22Rv1 (cell line): ENCODE results near the gene MXD4.

Source experiments
- ZFX ChIP-seq: fragments of 450-650 bp; IDR thresholded peaks from 2 replicates; pipeline ENCODE4 v1.6.1; 2017; ENCODE audit warnings: antibody characterized with exemption, borderline replicate concordance
- TF ChIP-seq, protein P1 (sequence below): fragments of 450-650 bp; IDR thresholded peaks from 2 replicates; pipeline ENCODE4 v1.5.1; 2017; ENCODE audit warnings: mild to moderate bottlenecking

DNA sequence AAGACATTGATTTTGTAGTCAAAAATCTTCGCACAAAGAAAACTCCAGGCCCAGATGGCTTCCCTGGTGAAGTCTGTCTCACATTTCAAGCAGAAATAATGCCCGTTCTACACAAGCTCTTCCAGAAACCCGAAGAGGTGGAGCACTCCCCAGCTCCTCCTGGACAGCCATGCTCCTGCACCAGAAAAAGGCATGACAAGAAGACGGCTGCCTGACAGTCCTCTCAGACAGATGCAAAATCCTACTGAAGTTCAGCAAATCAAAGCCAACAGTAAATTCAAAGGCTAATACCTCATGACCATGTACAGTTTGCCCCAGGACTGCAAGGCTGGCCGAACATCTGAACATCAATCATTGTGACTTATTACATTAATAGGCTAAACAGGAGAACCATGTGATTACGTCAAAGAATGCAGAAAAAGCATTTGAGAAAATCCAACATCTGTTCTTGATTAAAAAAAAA is 30.8 kb upstream of the MXD4 start:
- TF ChIP-seq, protein P1, sequence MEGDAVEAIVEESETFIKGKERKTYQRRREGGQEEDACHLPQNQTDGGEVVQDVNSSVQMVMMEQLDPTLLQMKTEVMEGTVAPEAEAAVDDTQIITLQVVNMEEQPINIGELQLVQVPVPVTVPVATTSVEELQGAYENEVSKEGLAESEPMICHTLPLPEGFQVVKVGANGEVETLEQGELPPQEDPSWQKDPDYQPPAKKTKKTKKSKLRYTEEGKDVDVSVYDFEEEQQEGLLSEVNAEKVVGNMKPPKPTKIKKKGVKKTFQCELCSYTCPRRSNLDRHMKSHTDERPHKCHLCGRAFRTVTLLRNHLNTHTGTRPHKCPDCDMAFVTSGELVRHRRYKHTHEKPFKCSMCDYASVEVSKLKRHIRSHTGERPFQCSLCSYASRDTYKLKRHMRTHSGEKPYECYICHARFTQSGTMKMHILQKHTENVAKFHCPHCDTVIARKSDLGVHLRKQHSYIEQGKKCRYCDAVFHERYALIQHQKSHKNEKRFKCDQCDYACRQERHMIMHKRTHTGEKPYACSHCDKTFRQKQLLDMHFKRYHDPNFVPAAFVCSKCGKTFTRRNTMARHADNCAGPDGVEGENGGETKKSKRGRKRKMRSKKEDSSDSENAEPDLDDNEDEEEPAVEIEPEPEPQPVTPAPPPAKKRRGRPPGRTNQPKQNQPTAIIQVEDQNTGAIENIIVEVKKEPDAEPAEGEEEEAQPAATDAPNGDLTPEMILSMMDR, result no peak
- no peak for TF ChIP-seq ZFX
